Middle frontal gyrus (tissue), 1 donor: ENCODE measurements around the gene SHISAL1.

ENCODE experiments used
- DNase-seq: peaks from one replicate; pipeline ENCODE4 v3.0.0-alpha.2; 2015; ENCODE audit warnings: low spot score; ENCODE audit errors: extremely low spot score

The SHISAL1 gene

GRCh38 chr22:44278243-44279068, 34.3 kb downstream of the SHISAL1 start:
- DNase-seq: no peak

- no peak for DNase-seq
These were observed 35.2 kb downstream of the SHISAL1 start for GRCh38 chr22:44277386-44278135.

- DNase-seq: no peak
These were observed 35.9 kb downstream of the SHISAL1 start for GRCh38 chr22:44276706-44277356.

GRCh38 chr22:44276041-44276440, 36.7 kb downstream of the SHISAL1 start:
- DNase-seq: no peak

- no peak for DNase-seq
These were observed 37.1 kb downstream of the SHISAL1 start for GRCh38 chr22:44275631-44275995.

GRCh38 chr22:44274918-44275630, 37.7 kb downstream of the SHISAL1 start:
- DNase-seq: no peak

GRCh38 chr22:44273175-44273574, 39.6 kb downstream of the SHISAL1 start:
- no peak for DNase-seq

GRCh38 chr22:44272401-44272771, 40.4 kb downstream of the SHISAL1 start:
- DNase-seq: no peak

GRCh38 chr22:44271732-44272400, 40.9 kb downstream of the SHISAL1 start:
- DNase-seq: no peak

GRCh38 chr22:44271010-44271500, 41.7 kb downstream of the SHISAL1 start:
- DNase-seq: no peak

GRCh38 chr22:44270556-44270880, 42.2 kb downstream of the SHISAL1 start:
- no peak for DNase-seq

GRCh38 chr22:44269757-44270555, 42.8 kb downstream of the SHISAL1 start:
- DNase-seq: no peak

- DNase-seq: no peak
These were observed 43.6 kb downstream of the SHISAL1 start for GRCh38 chr22:44269117-44269498.

- no peak for DNase-seq
These were observed 44.2 kb downstream of the SHISAL1 start for GRCh38 chr22:44268431-44269116.

- no peak for DNase-seq
These were observed 44.9 kb downstream of the SHISAL1 start for GRCh38 chr22:44267856-44268255.

GRCh38 chr22:44266796-44267760, 45.7 kb downstream of the SHISAL1 start:
- no peak for DNase-seq

GRCh38 chr22:44263547-44263946, 49.2 kb downstream of the SHISAL1 start:
- DNase-seq: no peak

GRCh38 chr22:44261861-44262595, 50.7 kb downstream of the SHISAL1 start:
- no peak for DNase-seq
